Hippocampal formation (tissue), 2 donors: ENCODE measurements around the gene KIF18A.

ENCODE experiments used
- DNase-seq, 2 donors: peaks; one replicate each; lab custom pipeline; 2025; lab: John Stamatoyannopoulos, UW

KIF18A gene

DNA sequence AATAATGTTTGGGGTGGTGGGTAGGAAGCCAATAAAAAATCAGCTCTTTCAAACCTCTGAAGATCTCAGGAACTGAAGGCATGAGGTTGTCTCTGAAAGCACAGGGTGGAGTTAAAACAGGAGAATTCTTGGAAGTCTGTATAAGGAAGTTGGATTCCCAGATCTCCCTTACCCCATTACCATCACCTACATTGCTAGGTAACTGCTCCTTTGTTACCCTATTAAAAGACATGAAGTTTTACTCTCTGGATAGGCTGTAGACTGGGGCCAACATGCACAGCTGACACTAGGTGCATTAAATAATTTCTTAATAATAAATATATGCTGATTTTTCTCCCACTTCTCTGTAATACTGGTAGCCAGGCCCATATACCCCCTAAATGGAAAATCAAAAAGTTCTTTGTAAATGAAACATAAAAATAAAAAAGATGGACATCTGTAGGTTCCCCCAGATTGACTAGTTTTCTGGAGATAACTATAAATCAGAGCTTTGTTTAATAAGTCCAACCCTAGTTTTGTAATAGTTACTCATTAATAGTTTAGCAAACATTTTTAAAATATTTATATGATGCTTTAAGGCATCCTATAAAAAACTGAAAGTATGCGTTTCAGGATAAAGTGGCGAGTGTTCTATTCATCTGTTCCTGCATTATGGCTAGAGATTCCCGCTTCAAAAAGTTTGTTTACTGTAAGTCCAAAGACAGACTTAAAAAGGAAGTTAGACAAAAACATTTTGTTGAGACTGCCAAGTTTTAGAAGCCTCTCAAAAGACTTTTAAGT is 63.8 kb downstream of the KIF18A start:
- no peak for DNase-seq

DNA sequence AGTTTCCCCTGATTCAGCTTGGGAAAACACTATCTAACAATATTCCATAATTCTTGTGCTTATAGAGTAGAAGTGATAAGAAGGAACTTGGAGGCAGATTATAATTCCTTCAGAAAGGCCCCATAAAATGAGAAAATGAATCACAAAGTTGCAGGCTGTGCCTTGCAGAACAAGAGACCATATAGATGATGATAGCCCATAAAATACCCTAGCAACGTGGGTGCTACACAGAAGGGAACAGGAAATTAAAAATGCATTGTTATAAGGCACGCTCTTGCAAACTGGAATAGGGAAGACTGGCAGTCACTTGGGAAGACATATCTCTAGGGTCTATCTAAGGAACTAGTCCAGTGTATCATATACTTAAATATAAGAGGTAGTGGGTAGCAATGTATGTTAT is 67.6 kb downstream of the KIF18A start:
- DNase-seq = no peak

DNA sequence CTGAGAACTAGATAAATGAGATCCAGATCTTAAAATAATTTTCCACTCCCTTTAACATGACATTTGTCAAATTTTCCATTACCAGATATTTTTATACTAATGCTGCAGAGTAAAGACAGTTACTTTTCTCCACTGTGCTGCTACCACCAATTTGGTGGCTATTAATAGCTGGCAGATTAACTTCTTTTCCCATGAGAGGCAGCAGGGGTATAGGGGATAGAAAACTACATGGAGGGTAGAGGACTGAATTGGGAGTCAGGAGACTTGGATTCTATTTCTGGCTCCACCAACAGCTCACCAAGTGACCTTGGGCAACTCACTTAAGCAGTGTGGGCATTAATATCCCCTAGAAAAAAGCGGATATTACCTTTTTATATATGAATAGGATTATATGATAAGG is 69.2 kb downstream of the KIF18A start:
- no peak for DNase-seq

DNA sequence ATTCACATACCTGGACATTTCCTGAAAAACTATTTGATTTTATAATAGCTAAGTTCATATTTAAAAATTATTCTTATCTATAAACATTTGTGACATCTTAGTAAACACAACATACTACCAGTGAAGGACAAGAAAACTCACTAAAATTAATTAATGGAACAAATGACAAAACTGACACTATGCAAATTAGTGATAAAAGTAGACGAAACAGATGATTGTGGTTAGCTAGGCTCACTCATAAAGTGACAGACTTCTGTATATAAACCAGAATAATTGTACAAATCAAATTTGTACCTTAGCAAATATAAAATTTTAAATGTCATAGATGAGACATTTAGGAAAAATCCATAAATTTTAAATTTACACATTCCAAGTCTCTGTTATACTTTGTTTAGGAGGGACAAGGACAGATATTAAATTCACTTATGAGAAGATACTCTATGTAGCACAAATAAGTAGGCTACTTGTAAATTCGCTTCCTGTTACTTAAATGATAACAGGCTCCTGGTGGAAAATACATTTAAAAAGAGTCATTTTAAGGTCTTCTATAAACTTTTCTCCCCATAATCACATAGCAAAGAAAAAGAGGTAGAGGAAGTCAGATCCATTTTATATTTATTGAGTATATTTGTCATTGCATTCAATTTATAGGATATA is 81.2 kb downstream of the KIF18A start:
- no peak for DNase-seq

DNA sequence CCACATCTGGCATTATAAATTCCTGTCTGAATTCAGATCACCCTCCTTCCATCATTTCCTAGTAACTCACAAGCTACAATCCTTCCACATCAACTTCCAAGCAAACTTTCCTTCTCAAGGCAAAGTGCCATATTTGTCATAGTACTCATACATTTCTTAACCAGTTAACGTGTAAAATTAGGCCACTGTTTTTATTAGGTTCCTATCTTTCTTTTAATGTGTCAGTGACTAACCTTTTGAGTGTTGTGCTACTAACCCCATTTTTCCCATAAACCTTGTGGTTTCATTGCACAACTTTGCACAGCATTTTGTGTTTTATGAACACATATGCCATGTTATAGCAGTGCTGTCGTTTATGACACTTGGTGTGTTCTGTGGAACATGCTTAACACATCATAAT is 90.1 kb downstream of the KIF18A start:
- no peak for DNase-seq

DNA sequence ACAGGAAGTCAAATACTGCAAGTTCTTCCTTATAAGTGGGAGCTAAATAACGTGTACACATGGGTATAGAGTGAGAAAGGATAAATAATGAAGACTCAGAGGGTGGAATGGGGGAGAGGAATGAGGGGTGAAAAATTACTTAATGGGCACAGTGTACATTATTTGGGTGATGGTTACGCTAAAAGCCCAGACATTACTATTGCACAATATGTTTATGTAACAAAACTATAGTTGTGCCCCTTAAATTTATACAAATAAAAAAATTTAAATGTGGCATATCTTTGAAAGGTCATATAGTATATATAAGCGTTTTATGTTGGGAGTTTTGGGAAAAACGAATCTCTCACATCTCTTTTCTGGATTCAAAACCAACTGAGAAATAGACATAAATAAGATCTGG is 96.1 kb downstream of the KIF18A start:
- DNase-seq = no peak

DNA sequence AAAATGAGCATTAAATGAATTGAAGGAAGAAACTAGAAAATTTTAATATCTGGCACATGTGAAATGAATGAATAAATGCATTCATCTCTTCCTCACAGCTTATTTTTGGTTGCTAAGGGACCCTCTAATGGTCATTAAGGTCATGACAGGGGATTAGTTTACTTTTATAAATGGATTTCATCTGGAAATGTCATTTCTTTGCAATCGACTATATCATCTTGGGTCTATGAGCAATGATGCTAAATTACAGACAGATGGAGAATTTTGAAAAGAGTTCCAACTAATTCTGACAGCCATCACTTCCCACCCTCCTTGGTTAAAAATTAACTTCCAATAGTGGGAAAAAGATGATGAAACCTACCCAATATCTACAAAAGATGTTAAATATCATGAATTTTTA is 98.0 kb downstream of the KIF18A start:
- DNase-seq = no peak

DNA sequence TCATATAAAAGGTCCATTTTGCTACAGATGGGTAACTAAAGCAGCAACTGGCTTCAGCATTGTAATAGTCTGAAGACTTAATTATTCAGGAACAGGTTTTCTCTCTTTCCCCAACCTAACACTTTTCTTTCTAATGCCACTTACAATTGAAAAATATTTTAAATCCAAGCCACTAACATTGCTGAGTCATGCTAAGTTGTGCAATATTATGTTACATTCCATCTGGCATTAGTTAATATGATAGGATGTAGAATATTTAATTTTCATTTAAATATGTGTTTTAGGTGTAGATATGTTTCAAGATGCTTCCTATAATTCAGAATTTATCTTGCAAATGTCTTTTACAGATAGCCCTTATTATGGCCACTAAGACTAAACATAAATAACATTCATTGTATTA is 98.6 kb downstream of the KIF18A start:
- DNase-seq = no peak

DNA sequence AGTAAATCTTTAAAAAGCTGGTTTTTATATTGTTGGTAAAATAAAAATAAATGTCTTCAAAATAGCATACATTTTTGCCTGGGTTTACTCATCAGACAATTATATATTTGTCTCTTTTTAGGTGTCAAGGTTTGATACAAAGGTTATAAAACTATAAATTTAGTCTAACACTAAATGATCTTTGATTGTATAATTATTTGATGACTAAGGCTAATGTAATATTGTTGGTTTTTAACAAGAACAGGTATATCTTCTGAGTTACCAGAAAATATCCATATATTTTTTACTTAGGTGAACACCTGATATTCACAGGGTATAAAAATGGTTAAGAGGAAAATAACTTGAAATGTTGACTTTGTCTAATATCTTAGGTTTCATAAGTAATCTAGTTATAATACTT is 104.3 kb downstream of the KIF18A start:
- no peak for DNase-seq

DNA sequence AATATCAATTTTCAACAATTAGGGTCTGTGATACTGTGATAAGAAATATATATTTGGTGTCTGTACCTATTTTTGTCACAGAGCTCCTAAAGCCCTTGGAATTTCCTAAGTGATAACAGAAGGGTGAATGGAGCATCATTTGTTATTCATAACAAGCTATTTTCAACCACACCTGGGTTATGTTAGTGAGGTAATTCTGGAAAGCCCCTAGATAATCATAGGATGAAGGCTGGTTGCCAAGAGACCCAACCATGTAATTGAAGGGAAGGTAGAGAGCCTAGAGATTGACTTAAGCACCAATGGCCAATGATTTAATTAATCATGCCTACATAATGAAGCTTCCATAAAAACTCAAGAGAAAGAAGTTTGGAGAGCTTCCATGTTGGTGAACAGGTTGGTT is 109.4 kb downstream of the KIF18A start:
- no peak for DNase-seq

DNA sequence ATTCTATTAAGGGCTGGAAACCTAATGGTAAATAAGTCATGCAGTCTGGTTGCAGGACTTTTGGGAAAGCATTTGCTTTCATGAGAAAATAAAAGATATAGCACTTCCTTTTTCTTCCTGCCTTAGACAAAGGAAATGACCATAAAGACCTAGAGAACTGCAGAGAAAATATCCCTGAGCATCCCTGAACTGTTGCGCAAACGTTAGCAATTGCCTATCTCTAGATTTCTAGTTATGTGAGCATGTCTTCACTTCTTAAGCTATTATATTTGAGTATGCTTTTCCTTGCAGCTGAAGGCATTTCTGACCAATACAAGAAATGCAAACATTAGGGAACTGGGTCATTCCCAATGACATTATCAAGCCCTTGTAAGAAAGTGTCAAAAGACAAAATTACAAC is 110.6 kb downstream of the KIF18A start:
- DNase-seq = no peak

DNA sequence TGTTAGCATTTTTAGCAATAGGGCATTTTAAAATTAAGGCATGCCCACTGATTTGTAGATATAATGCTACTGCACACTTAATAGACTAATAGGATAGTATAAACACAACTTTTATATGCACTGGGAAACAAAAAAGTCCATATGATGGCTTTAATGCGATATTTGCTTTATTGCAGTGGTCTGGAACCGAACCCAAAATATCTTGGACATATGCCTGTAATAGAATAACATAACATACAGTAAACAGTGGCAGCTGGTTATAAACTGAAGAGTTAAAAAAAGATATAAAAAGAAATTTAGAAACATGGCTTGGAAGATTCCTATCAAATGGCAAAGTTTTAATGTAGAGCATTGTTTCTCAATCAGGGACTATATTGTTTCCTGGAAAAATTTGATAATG is 111.9 kb downstream of the KIF18A start:
- no peak for DNase-seq

DNA sequence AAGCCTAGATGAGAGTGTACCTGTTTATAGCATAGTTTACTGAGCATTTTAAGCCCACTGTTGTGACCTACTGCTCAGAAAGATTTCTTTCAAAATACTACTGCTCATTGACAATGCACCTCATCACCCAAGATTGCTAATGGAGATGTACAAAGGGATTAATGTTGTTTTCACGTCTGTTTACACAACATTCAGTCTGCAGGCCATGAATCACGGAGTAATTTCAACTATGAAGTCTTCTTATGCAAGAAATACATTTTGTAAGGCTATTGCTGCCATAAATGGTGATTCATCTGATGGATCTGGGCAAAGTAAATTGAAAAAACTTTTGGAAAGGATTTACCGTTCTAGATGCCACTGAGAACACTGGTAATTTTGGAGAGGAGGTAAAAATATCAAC is 112.9 kb downstream of the KIF18A start:
- no peak for DNase-seq

DNA sequence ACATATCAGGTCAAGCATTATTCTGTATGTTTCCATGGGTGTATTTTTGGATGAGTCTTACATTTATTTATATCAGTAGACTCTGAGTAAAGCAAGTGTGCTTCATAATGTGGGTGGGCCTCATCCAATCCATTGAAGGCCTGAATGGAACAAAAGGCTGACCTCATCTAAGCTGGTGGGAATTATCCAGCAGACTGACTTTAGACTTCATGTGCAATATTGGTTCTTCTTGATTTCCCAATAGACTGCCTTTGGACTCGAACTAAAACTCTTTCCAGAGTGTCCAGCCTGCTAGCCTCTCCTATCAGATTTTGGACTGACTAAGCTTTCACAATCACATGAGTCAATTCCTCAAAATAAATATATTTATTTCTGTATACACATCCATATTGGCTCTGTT is 116.2 kb downstream of the KIF18A start:
- DNase-seq = no peak

DNA sequence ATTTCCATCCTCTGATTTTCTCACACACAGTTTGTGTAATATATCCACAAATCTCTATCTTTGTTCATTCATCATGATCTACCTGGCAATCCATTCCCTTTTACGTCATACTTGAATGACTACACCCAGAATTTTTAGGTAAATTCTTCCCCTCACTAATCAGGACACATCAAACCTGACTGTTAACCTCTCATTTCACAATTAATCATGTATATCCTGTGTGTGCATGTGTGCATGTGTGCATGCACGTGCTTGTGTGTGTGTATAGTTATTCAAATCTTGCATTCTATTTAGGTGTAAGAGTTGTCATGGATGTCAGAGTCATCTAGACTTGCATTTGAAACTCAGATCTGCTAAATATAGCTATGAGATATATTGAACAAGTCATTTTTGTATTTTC is 130.4 kb downstream of the KIF18A start:
- DNase-seq = no peak

DNA sequence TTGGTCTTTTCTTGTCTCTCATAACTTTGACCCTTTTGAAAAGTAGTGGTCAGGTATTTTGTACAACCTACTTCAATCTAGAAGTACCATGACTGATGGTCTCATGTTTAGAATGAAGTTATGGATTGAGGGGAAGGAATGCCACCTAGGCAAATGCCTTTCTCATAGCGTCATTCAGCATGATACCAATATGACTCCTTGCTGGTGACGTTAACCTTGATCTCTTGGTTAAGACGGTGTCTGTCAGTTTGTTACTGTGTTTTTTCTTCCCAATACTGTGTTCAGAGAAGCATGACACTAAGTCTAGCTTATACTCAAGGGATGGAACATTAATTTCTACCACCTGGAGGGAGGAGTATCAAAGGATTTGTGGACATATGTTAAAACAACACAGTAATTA is 130.9 kb downstream of the KIF18A start:
- DNase-seq = no peak

DNA sequence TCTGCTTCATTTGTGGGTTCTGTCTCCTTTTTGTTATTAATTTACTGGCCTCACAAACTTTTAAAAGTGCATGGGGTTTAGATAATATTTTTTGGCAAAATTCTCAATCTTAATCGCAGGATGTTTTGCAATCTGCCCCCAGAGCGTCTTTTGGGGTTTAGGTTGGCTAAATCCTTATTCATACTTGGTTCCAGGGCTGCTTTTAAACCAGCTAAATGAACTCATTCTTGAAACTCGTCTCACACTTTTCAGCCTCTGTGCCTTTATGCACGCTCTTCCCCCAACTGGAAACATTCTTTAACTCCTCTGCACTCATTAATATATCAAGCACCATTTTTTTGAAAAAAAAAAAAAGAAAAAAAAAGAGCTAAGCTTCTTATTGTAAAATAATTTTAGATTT is 131.7 kb downstream of the KIF18A start:
- DNase-seq = no peak

DNA sequence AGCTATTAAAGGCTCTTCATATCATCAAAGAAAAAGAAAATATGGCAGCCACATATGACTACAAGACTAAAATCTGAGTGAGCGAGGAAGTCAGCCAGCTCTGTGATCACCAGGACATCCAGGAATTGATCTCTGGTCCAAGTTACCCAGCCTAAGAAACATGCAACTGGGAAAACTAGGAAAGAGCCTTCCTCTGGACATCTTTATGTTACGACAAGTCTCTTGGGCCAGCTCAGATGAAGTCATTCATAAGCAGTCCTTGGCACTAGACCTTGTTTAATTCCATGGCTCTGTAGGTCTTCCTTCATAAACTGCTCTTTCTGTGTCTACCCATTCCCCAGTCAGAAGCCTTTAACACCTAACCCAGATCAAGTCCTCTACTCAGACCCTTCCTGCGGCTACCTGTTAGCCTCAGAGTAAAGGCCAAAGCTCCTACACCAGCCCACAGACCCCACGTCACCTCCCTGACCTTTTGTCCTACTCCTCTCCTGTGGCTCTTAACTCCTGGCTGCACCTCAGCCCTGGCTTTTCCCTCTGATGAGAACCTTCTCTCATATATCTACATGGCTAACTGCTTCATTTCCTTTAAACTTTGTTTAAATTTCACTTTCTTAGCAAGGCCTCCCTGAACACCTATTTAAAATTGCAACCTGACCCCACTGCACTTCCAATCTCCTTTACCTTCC is 134.0 kb downstream of the KIF18A start:
- DNase-seq = no peak

DNA sequence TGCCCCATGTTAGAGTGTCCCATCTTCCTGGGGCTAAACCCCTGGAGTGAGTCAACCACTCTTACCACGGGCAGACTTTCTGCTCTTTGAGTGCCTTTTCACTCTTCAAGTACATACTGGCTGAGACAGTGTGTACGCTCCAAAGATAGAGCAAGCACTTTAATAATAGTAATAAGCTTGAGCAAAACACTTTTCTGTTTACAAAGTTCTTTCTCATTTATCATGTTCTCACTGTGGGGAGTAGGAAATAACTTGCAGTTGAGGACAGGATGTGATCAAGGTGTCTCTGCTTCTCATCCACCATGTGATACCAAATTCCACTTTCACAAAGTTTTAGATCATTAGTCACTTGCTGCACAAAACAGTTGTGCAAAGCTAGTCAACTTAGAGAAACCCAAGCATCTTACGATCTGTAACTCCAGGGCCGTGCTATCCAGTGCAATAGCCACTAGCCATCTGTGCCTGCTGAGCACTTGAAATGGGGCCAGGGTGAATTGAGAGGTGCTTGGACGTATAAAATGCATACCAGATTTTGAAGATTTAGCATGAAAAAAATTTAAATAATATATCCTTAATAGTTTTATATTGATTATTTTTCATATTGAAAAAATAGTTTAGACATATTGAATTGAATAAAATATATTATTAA is 135.3 kb downstream of the KIF18A start:
- DNase-seq = no peak

DNA sequence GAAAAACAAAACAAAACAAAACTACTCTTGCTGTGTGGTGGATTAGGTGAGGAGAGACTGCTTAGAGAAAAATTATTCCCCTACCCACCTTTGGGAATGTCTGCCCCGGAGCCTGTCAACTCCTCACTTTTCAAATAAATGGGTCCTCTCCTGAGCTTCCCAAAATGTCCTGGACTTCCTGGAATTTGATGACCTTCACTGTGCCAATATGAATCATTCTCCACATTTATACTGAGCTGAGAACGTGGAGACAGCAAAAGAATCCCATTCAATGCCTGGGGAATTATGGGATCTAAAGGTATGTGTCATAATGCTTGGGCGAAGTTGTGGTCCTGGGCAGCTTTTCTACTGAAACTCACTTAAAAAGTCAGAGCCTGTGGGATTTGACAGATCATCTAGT is 136.8 kb downstream of the KIF18A start:
- no peak for DNase-seq
